GM12892 (cell line): ENCODE data around the gene IFT43. TPM values are rescaled to one million over a fixed set of nuclear protein-coding genes. Genes with fewer than 3 reads are reported as not detected.

Experiments used
- DNase-seq: peaks from one replicate; pipeline ENCODE4 v3.0.0; 2011; ENCODE audit not compliant: insufficient read length
- FAIRE-seq: peaks from 2 replicates; lab custom pipeline; 2011; peaks lifted over from hg19 to GRCh38; lab: Jason Lieb, UNC
- POLR2A ChIP-seq: IDR thresholded peaks from 2 replicates; pipeline ENCODE4 v1.6.1; 2011; ENCODE audit warnings: low read depth, low read length, control low read depth
- POLR2AphosphoS5 ChIP-seq: IDR thresholded peaks from 2 replicates; pipeline ENCODE4 v1.6.1; 2011; ENCODE audit warnings: low read depth, low read length, control low read depth
- TAF1 ChIP-seq: IDR thresholded peaks from 2 replicates; pipeline ENCODE4 v1.6.1; 2011; ENCODE audit warnings: low read depth, mild to moderate bottlenecking, control low read depth, low read length, borderline replicate concordance
- polyA plus RNA-seq: library from polyadenylated mRNA; unstranded; fragments of >200 nt; gene quantifications from one replicate; pipeline ENCODE4 v1.2.1, GENCODE V29; 2012; ENCODE audit warnings: missing spikeins, inconsistent platforms; ENCODE audit not compliant: missing spikeins

Gene IFT43
- polyA plus RNA-seq: 15.3 TPM

DNA sequence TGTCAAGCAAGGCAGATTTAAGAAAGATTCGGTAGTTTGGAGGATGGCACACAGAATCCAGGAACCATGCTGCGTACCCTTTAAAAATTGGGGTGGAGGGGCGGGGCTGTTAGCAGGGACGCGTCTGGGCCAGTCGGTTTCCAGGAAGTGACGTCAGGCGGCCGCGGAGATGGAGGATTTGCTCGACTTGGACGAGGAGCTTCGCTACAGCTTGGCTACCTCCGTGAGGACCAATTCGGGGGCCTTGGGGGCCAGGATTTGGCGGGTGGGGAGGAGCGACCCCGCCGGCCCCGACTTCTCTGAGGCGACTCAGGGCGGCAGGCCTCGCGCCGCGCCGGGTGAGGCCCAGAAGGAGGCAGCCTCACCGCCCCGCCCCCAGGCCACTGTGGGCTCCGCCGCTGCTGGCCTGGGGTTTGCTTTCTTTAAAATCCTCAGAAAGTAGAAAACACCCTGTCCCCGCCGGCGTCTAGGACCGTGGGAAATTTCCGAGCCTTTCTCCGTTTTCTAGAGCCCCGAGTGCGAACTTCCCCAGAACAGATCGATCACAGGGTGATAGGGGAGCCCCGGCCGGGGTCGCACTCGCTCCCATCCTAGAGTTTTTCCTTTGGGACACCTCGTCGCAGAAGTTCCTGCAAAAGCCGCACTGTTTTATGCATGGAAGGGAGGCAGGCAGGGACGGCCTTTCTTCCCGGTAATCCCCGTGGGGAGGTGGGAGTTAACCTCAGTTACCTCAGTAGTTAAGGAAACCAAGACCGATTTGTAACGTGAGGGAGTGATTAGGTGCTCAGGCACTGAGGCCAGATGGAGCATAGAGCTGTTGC, at the start of gene IFT43:
TSS of gene IFT43 (plus strand) at position 146 of the 821 bp plus-strand sequence. CDS start at position 170, 24 bp downstream.
- peak; percentile 76 for FAIRE-seq
- TF ChIP-seq TAF1 (no peak), POLR2AphosphoS5 (no peak), POLR2A (no peak)
- DNase-seq: peak; percentile 74

DNA sequence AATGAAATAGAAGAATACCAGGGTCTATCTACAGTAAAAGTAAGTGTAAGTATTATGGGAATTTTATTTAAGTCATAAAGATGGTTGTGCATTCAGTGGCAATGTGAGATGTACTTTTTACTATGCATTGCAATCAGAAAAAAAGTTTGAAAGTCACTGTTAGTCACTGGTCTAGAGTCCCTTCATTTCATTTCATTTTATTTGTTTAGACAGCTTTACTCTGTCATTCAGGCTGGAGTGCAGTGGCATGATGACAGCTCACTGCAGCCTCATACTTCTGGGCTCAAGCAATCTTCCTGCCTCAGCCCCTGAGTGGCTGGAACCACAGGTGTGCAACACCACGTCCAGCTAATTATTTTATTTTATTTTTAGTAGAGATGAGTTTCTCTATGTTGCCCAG, 46.4 kb upstream of the IFT43 start:
- DNase-seq: no peak
- TF ChIP-seq POLR2A (no peak), TAF1 (no peak), POLR2AphosphoS5 (no peak)
- FAIRE-seq: no peak

DNA sequence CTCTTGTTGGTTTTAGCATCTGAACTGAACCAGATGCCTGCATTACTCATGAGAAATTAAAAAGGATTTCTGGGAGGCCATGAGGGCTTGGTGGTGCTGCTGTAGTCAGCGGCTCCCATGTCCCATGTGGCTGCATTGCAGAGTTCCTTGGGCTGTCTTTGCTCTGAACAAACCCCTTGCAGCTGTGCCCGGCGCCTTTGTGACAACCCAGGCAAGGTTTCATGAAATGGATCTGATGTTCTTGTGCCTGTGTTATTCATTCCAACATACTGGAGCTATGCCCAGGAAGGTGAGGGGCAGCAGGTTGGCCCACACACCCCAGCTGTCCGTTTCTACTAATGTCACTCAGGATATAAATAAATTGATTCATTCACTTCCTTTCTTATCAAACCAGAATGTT, 44.5 kb upstream of the IFT43 start:
- no peak for TF ChIP-seq POLR2A
- no peak for TF ChIP-seq TAF1
- TF ChIP-seq POLR2AphosphoS5: no peak
- no peak for FAIRE-seq
- DNase-seq: no peak

DNA sequence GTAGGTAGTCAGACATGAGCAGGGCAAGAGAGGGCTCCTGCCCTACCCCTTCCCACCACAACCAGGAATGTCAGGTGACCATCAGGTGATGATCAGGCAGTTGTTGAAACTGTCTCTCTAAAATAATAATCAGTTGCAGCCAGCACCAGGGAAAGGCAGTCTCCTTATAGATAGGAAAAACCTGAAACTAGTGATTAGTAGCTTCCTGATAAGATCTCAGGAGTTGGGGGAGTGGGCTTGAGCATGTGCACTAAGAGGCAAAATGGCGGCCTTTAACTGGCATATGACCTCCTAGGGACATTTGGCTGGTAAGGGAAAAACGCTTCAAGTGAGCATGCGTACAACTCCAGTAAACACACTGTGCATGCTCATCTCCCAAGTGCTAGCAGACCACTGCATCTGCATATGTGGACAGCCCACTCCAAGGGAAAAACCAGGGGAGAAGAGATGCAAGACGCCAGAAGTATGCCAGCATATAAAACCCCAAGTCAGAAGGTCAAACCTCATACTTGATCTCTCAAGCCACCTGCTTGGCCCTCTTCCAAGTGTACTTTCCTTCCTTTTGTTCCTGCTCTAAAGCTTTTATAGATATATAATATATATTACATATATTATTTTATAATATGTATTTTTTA, 40.8 kb upstream of the IFT43 start:
- FAIRE-seq: no peak
- no peak for DNase-seq
- TF ChIP-seq POLR2A: no peak
- TF ChIP-seq POLR2AphosphoS5: no peak
- TF ChIP-seq TAF1: no peak

DNA sequence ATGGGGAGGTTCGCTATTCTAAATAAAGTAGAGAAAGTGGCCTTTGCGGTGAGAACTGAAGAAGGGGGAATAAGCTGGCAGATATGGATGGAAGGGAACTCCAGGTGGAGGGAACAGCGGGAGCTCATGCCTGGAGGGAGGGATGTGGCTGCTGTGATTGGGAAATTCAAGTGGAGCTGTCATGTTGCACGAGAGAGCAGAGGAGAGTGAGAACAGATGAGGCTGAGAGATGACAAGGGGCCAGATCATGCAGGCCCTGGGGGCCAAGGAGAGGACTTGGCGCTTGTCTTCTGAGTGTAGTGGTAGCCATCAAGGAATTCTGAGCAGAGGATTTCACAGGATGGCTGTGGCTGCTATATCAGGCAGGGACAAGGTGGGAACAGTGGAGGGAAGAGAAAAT, 38.8 kb upstream of the IFT43 start:
- FAIRE-seq (no peak), DNase-seq (no peak)

DNA sequence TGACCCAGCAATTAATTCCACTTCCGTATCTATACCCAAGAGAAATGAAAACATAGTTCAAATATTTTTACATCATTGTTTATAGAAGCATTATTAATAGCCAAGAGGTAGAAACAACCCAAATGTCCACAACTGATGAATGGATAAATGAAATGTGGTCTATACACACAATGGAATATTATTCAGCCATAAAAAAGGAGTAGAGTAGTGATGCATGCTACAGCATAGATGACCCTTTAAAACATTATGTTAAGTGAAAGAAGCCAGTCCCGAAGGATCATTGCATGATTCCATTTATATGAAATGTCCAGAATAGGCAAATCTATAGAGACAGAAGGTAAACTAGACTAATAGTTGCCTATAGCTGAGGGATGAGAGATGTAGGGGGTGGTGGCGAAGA, 33.1 kb upstream of the IFT43 start:
- DNase-seq: no peak
- TF ChIP-seq TAF1 (no peak), POLR2AphosphoS5 (no peak), POLR2A (no peak)
- no peak for FAIRE-seq

More for the DNA sequence above, 38.8 kb upstream of the IFT43 start:
- no peak for TF ChIP-seq POLR2AphosphoS5
- no peak for TF ChIP-seq POLR2A
- TF ChIP-seq TAF1: no peak

DNA sequence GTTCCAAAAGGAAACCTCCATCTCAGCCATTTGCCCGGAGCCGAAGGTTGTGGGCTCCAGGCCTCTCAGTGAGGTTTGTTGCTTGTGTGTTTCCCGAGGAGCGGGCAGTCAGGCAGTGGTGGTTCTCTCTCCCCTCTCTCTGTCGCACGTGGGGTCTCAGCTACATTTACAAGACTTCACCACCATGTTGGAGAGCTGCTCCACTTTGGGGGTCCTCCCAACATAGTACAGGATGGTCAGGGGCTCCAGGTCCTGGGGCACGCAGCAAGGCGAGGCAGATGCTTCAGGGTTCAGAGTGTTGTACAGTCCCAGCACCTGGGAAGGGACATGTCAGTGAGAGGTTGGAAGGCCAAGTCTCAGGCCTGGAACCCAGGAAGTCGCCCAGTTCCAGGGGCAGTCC, 26.5 kb upstream of the IFT43 start:
- TF ChIP-seq POLR2A (no peak), TAF1 (no peak), POLR2AphosphoS5 (no peak)
- FAIRE-seq (no peak), DNase-seq (no peak)

DNA sequence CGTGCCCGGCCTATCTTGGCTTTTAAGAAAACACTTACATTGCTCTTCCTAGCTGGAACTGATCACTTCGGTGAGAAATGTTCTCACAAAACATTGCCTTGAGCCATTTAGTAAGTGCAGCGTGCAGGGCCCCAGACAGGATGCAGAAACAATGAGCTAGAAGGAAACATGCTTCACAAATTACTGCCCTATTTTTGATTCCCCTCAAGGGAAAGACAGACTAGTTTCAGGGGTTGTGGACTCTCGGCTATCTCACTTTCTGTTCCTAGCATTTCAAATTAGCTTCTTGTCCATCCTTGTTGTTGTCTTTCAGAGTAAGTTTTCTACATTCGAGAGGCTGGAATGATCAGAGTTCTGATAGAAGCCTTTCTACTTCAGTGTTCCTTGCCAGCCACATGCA, 25.3 kb upstream of the IFT43 start:
- no peak for DNase-seq
- FAIRE-seq: peak; percentile 62
- TF ChIP-seq POLR2AphosphoS5 (no peak), POLR2A (no peak), TAF1 (no peak)

DNA sequence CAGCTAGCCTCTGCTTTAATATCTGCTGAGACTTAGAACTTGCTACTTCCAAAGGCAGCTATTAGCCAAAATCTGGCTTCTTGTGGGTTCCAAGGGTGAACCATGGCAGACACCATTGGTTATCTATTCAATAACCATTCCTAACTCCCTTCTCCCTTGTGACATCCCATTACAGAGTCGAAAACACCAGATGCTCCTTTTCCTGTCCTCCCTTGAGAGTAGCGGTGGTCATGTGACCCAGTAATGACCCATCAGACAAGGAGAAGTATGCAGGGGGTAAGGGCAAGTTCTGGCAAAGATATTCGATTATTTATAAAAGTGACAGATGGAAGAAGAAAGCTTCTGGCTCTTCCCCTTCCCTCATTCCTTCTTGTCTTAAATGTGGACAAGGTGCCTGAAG, 23.9 kb upstream of the IFT43 start:
- TF ChIP-seq POLR2AphosphoS5 (no peak), POLR2A (no peak), TAF1 (no peak)
- no peak for DNase-seq
- FAIRE-seq: no peak

DNA sequence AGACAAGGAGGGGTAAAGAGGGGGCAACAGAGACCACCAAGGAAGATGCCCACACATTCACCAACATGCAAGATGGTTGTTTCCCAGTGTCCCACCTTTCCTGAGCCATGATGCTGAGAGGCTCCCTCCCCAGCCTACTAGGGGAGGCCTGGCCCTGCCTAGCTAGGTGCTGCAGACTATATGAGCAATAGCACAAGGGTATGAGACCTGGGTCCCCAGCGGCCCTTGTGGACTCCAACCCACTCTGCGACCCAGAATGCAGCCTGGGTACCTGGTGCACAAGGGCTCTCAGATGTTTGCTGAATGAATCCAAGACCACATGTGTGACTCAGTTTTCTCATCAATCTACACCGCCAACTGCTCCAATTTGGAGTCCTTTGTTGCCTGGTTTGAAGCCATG, 17.7 kb upstream of the IFT43 start:
- DNase-seq (no peak), FAIRE-seq (no peak)
- TF ChIP-seq POLR2A: no peak
- no peak for TF ChIP-seq POLR2AphosphoS5
- no peak for TF ChIP-seq TAF1

DNA sequence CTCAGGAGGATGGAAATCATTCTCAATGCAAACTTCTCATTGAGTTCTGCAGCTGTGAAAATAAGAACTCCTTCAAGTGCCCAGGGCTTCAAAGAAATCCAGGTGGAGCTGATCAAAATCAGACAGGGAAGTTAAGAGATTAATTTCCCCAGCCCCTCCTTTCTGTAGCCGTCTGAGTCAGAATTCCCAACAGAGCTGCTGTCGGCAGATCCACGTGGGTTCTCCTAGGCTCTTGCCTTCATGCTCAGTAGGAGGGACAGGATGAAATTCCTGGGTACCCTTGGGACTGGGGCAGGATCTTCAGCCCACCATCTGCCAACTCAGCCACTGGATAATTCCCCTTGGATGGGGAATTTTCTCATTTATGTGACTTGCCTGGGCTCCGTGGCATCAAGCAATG, 17.1 kb upstream of the IFT43 start:
- FAIRE-seq: no peak
- no peak for DNase-seq

DNA sequence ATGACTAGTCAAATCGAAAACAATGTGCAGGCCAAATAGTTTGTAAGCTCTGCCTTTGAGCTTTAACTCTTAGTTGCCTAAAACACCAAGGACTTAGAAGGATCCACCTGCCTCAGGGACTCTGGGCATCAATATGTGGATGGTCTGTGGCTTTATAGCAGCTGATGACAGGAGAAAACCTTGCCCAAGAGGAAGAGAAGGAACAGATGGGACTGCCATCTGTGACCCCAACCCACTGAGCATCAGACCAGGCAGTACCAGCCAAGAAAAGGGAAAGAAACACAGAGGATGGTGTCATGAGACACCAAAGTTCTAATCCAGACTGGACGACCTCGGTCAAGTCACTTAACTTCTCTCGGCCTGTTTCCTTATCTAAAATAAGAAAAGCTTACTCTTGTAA, 16.4 kb upstream of the IFT43 start:
- DNase-seq (no peak), FAIRE-seq (no peak)
- no peak for TF ChIP-seq POLR2A
- TF ChIP-seq TAF1: no peak
- TF ChIP-seq POLR2AphosphoS5: no peak

More for the DNA sequence above, 17.1 kb upstream of the IFT43 start:
- TF ChIP-seq TAF1 (no peak), POLR2AphosphoS5 (no peak), POLR2A (no peak)
